Suprapubic skin (tissue), 4 donors: Measurements from ENCODE around the gene P2RY13.

ENCODE experiments used
- EP300 ChIP-seq: sonication (generic); formaldehyde crosslinking; IDR thresholded peaks from one replicate; pipeline ENCODE4 v1.6.1; 2017; ENCODE audit warnings: antibody characterized with exemption
- POLR2A ChIP-seq, 2 donors: fragments of 450-650 bp; IDR thresholded peaks; one replicate each; pipeline ENCODE4 v1.6.1; 2017; ENCODE audit warnings: antibody characterized with exemption in 2 of 2, mild to moderate bottlenecking in 2 of 2, moderate library complexity in 2 of 2
- POLR2AphosphoS5 ChIP-seq, 3 donors: sonication (generic); formaldehyde crosslinking; IDR thresholded peaks; one replicate each; pipeline ENCODE4 v1.6.1; 2017; ENCODE audit warnings: antibody characterized with exemption in 3 of 3
- TF ChIP-seq, protein P1 (sequence below), 2 donors: fragments of 200-600 bp in 1 of 2; fragments of 450-650 bp in 1 of 2; sonication (generic) in 1 of 2; IDR thresholded peaks; one replicate each; pipeline ENCODE4 v1.5.1; 2016 to 2019; ENCODE audit warnings: antibody characterized with exemption in 2 of 2, mild to moderate bottlenecking in 1 of 2, moderate library complexity in 1 of 2

GRCh38 chr3:151314593-151314992 is 14.8 kb downstream of the P2RY13 start:
- TF ChIP-seq POLR2A (IDR thresholded peaks at IDR 0.05), result no peak
- TF ChIP-seq, protein P1, sequence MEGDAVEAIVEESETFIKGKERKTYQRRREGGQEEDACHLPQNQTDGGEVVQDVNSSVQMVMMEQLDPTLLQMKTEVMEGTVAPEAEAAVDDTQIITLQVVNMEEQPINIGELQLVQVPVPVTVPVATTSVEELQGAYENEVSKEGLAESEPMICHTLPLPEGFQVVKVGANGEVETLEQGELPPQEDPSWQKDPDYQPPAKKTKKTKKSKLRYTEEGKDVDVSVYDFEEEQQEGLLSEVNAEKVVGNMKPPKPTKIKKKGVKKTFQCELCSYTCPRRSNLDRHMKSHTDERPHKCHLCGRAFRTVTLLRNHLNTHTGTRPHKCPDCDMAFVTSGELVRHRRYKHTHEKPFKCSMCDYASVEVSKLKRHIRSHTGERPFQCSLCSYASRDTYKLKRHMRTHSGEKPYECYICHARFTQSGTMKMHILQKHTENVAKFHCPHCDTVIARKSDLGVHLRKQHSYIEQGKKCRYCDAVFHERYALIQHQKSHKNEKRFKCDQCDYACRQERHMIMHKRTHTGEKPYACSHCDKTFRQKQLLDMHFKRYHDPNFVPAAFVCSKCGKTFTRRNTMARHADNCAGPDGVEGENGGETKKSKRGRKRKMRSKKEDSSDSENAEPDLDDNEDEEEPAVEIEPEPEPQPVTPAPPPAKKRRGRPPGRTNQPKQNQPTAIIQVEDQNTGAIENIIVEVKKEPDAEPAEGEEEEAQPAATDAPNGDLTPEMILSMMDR (IDR thresholded peaks at IDR 0.05), result no peak
- no peak for TF ChIP-seq EP300
- TF ChIP-seq POLR2AphosphoS5 (IDR thresholded peaks at IDR 0.05), result no peak
